K562 (cell line): ENCODE results near the gene SAP30L. TPM values are rescaled to one million over a fixed set of nuclear protein-coding genes. Genes with fewer than 3 reads are reported as not detected.

Source experiments
- AFF1 ChIP-seq, 2 experiments: fragments of 450-650 bp; IDR thresholded peaks; 2 replicates each; pipeline ENCODE4 v1.6.1; 2018; ENCODE audit warnings: mild to moderate bottlenecking in 2 of 2, low read depth in 1 of 2; ENCODE audit not compliant: partially characterized antibody in 2 of 2
- MXI1 ChIP-seq: IDR thresholded peaks from 2 replicates; pipeline ENCODE4 v1.6.1; 2011; ENCODE audit warnings: low read depth, mild to moderate bottlenecking, improper control_type of control experiment, low read length
- ZC3H4 ChIP-seq: sonication (generic); formaldehyde crosslinking; IDR thresholded peaks from 2 replicates; pipeline ENCODE4 v1.9.0; 2021; ENCODE audit warnings: missing genetic modification reagents, borderline replicate concordance
- ZNF3 ChIP-seq: fragments of 250-450 bp; sonication (Bioruptor Pico); IDR thresholded peaks from 2 replicates; pipeline ENCODE4 v1.5.0; 2021; ENCODE audit warnings: mild to moderate bottlenecking, moderate library complexity
- polyA plus RNA-seq, 8 experiments: library from polyadenylated mRNA; depleted of rRNA in 4 of 8; stranded (reverse) in 5 of 8; unstranded in 3 of 8; fragments of >200 nt; fragmentation: Nextera tagmentation in 2 of 8; fragmentation: Illumina TruSeq in 1 of 8; extraction: Ambion mirVana in 2 of 8; extraction: Trizol in 1 of 8; gene quantifications; 2 replicates each; pipeline versions ENCODE4 v1.2.1 to v1.2.3, GENCODE V29; 2011 to 2014; ENCODE audit warnings: inconsistent platforms in 1 of 8, missing spikeins in 1 of 8
- total RNA-seq, 7 experiments: library from RNA; depleted of rRNA in 6 of 7; stranded (reverse); fragments of >200 nt in 6 of 7; fragmentation: Illumina TruSeq in 2 of 7; extraction: Trizol in 2 of 7; gene quantifications; 2 replicates each; pipeline versions ENCODE4 v1.2.1 to v1.2.3, GENCODE V29; 2011 to 2021; ENCODE audit warnings: low replicate concordance in 1 of 7
- TF ChIP-seq, protein P1 (sequence below): IDR thresholded peaks from 3 replicates; pipeline ENCODE4 v1.6.1; 2011; ENCODE audit warnings: borderline replicate concordance, mild to moderate bottlenecking; ENCODE audit not compliant: insufficient read length, insufficient read depth

The SAP30L gene
- total and polyA plus RNA-seq, 9 of the 15 experiments (the other 6 are each of a cell fraction or from before 2014, with no cell fraction given) = 5.1 to 33.6 (median 28.1) TPM

- TF ChIP-seq AFF1 (IDR thresholded peaks at IDR 0.05; ENCODE audit: low read depth in 1 of 2, partially characterized antibody in 2 of 2) = no peak
- no peak for TF ChIP-seq ZNF3 (CRISPR knock-in tag)
- no peak for TF ChIP-seq ZC3H4 (CRISPR knock-in tag)
- TF ChIP-seq, protein P1, sequence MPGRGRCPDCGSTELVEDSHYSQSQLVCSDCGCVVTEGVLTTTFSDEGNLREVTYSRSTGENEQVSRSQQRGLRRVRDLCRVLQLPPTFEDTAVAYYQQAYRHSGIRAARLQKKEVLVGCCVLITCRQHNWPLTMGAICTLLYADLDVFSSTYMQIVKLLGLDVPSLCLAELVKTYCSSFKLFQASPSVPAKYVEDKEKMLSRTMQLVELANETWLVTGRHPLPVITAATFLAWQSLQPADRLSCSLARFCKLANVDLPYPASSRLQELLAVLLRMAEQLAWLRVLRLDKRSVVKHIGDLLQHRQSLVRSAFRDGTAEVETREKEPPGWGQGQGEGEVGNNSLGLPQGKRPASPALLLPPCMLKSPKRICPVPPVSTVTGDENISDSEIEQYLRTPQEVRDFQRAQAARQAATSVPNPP = no peak
- TF ChIP-seq MXI1 = no peak
Measured at GRCh38 chr5:154403234-154403633, 42.6 kb upstream of the SAP30L start (continued).
